OCI-LY7 (cell line): Measurements from ENCODE around the gene RARA. TPM values are rescaled to one million over a fixed set of nuclear protein-coding genes. Genes with fewer than 3 reads are reported as not detected.
"Not testable (repeated sequence)": the region's sequence is repeated elsewhere in the genome, so short reads cannot be mapped to it uniquely, and the experiment has no call there.

Experiments used
- BruUV-seq: library from RNA; stranded (reverse); fragments of 400-500 nt; replicated peaks from 2 replicates; lab custom pipeline; 2021; lab: Mats Ljungman, UMichigan
- CTCF ChIA-PET: fragments of 300-600 bp; sonication (Branson Sonifier 250); formaldehyde crosslinking; loops from one replicate; lab custom pipeline; 2022; ENCODE audit warnings: antibody characterized with exemption; ENCODE audit not compliant: unreplicated experiment; lab: Charles Lee
- POLR2A ChIA-PET: fragments of 300-600 bp; sonication (Branson Sonifier 250); formaldehyde crosslinking; loops from one replicate; lab custom pipeline; 2022; ENCODE audit warnings: antibody characterized with exemption; lab: Charles Lee
- DNase-seq: peaks from one replicate; pipeline ENCODE4 v3.0.0-alpha.2; 2015; ENCODE audit warnings: low spot score
- H2AFZ ChIP-seq: fragments of 200-600 bp; sonication (generic), shearing (Covaris generic); 2 replicates; pipeline ENCODE4 v1.6.1; 2014; ENCODE audit warnings: mild to moderate bottlenecking, antibody characterized with exemption, low read length, moderate library complexity
- H3K27ac ChIP-seq: fragments of 200-600 bp; sonication (generic); 2 replicates; pipeline ENCODE4 v1.5.1; 2014; ENCODE audit warnings: mixed run types, low read depth, mild to moderate bottlenecking, moderate library complexity, low read length, inconsistent platforms; ENCODE audit not compliant: poor library complexity, severe bottlenecking
- H3K36me3 ChIP-seq: fragments of 200-600 bp; sonication (generic); 2 replicates; pipeline ENCODE4 v1.6.1; 2014; ENCODE audit warnings: mild to moderate bottlenecking, antibody characterized with exemption, low read length, moderate library complexity, mixed read lengths; ENCODE audit not compliant: insufficient read depth
- H3K4me1 ChIP-seq: fragments of 200-600 bp; sonication (generic); 2 replicates; pipeline ENCODE4 v1.5.1; 2014; ENCODE audit warnings: mild to moderate bottlenecking, low read length; ENCODE audit not compliant: insufficient read depth, poor library complexity, severe bottlenecking
- H3K4me2 ChIP-seq: fragments of 200-600 bp; sonication (generic); 2 replicates; pipeline ENCODE4 v1.6.1; 2014; ENCODE audit warnings: mild to moderate bottlenecking, low read length
- H3K4me3 ChIP-seq: fragments of 200-600 bp; sonication (generic); 2 replicates; pipeline ENCODE4 v1.5.1; 2014; ENCODE audit warnings: mild to moderate bottlenecking, low read depth, low read length; ENCODE audit not compliant: poor library complexity, severe bottlenecking
- H3K79me2 ChIP-seq: fragments of 200-600 bp; sonication (generic); 2 replicates; pipeline ENCODE4 v1.6.1; 2016; ENCODE audit warnings: low read depth, mild to moderate bottlenecking, low read length, moderate library complexity, mixed read lengths; ENCODE audit not compliant: insufficient read depth
- H3K9me2 ChIP-seq: fragments of 200-600 bp; sonication (generic); 2 replicates; pipeline ENCODE4 v1.6.1; 2016; ENCODE audit warnings: mild to moderate bottlenecking, low read length, mixed read lengths; ENCODE audit not compliant: insufficient read depth
- H3K9me3 ChIP-seq: fragments of 200-600 bp; sonication (generic); 2 replicates; pipeline ENCODE4 v1.6.1; 2014; ENCODE audit warnings: mild to moderate bottlenecking, mixed run types, low read length, mixed read lengths
- H4K20me1 ChIP-seq: fragments of 200-600 bp; sonication (generic); 2 replicates; pipeline ENCODE4 v1.6.1; 2014; ENCODE audit warnings: mild to moderate bottlenecking, antibody characterized with exemption, low read length, moderate library complexity, mixed read lengths; ENCODE audit not compliant: insufficient read depth
- CTCF ChIP-seq: fragments of 200-600 bp; sonication (generic); conservative IDR thresholded peaks from 2 replicates; pipeline ENCODE4 v1.5.1; 2014; ENCODE audit warnings: mild to moderate bottlenecking, antibody characterized with exemption, low read length, moderate library complexity, mixed read lengths
- EZH2phosphoT487 ChIP-seq: fragments of 200-600 bp; sonication (generic); IDR thresholded peaks from 2 replicates; pipeline ENCODE4 v1.6.1; 2018; ENCODE audit warnings: low read depth, borderline replicate concordance, mild to moderate bottlenecking, mixed run types, antibody characterized with exemption, low read length, moderate library complexity, mixed read lengths
- intact Hi-C: fragments of 100-400 bp; cut with micrococcal nuclease; formaldehyde crosslinking; loops from one replicate; pipeline ENCODE4 v1.10.0; 2022; ENCODE audit not compliant: unreplicated experiment
- total RNA-seq, 2 experiments: library from RNA; depleted of rRNA in 1 of 2; stranded (reverse); fragments of >200 nt in 1 of 2; shearing (Covaris generic) in 1 of 2; gene quantifications; 2 replicates each; pipeline ENCODE4 v1.2.3, GENCODE V29; 2014 to 2022

RARA gene
- total RNA-seq, 2 experiments from 2014 or later: 3.1 to 8.6 TPM

- BruUV-seq, H3K36me3 ChIP-seq, DNase-seq, H3K4me3 ChIP-seq, H3K9me3 ChIP-seq, CTCF ChIA-PET, intact Hi-C loops, H3K27ac ChIP-seq, H3K79me2 ChIP-seq, H2AFZ ChIP-seq, H3K4me2 ChIP-seq, H3K4me1 ChIP-seq, H4K20me1 ChIP-seq, H3K9me2 ChIP-seq: not testable (repeated sequence)
- POLR2A ChIA-PET: interaction anchor here (0.6 kb wide), 1 partner anchor 65 kb away, joined by 3 read pairs; no protein-coding TSS in a partner anchor
Observed at GRCh38 chr17:40376541-40376940, 67.6 kb downstream of the RARA start.

- CTCF ChIA-PET: no interaction called here
Observed at GRCh38 chr17:40377832-40378231, 68.9 kb downstream of the RARA start.

GRCh38 chr17:40378966-40379365, 70.0 kb downstream of the RARA start:
- intact Hi-C loops: no loop called here
- POLR2A ChIA-PET: no interaction called here
- H3K4me2 ChIP-seq: no peak overlapping the region
- no peaks in the 10 kb centered on the region for H3K9me2 ChIP-seq
- CTCF ChIA-PET: no interaction called here
- TF ChIP-seq EZH2phosphoT487 (no peak), CTCF (no peak)
- H4K20me1 ChIP-seq: no peaks in the 10 kb centered on the region
- no peaks in the 10 kb centered on the region for H3K9me3 ChIP-seq
- H3K27ac ChIP-seq: no peak overlapping the region
- BruUV-seq: no TSS peak
- H3K4me1 ChIP-seq: no peaks in the 10 kb centered on the region
- peaks cover 4% of the 10 kb centered on the region for H3K36me3 ChIP-seq
- H2AFZ ChIP-seq: no peak overlapping the region
- H3K4me3 ChIP-seq: no peak overlapping the region
- no peaks in the 10 kb centered on the region for H3K79me2 ChIP-seq
- no peak for DNase-seq

More at GRCh38 chr17:40377832-40378231, 68.9 kb downstream of the RARA start:
- Histone ChIP-seq H3K4me1 (no peaks in the 10 kb centered on the region), H4K20me1 (no peaks in the 10 kb centered on the region), H3K9me2 (no peaks in the 10 kb centered on the region), H3K27ac (no peak overlapping the region), H3K4me3 (no peak overlapping the region), H3K79me2 (no peaks in the 10 kb centered on the region), H2AFZ (no peak overlapping the region), H3K9me3 (no peaks in the 10 kb centered on the region), H3K4me2 (no peak overlapping the region), H3K36me3 (no peaks in the 10 kb centered on the region)
- no TSS peak for BruUV-seq
- POLR2A ChIA-PET: interaction anchor here (0.6 kb wide), 1 partner anchor 24 kb away, joined by 3 read pairs; no protein-coding TSS in a partner anchor
- intact Hi-C loops: no loop called here
- TF ChIP-seq CTCF (no peak), EZH2phosphoT487 (no peak)
- DNase-seq: no peak
